ENCODE measurements around the gene CHST11. TPM values are rescaled to one million over a fixed set of nuclear protein-coding genes. Genes with fewer than 3 reads are reported as not detected.
"Not testable (repeated sequence)": the region's sequence is repeated elsewhere in the genome, so short reads cannot be mapped to it uniquely, and the experiment has no call there.

The CHST11 gene
- total RNA-seq, 2 donors from 2014 or later: 2.9 to 4.9 TPM

DNA sequence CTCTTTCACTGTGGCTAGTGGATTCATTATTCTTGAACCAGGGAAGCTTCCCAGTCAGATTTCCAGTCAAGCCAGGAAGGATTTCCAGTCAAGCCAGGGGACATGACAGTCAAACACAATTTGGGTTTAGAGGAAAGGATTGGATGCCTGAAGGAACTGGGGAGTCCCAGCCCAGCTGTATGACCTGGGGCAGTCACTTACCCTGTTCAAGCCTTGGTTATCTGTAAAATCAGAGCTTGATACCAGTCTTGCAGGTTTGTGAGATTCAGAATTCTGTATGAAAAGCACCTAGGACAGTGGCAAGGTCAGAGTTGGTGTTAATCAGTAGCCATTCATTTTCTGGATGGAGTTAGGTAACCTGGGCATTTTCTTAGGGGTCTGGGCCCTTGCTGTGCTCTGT lies 152.7 kb downstream of the CHST11 start:
- intact Hi-C loops (cut with DNase I): no loop called here
- no peak overlapping the region for H3K9ac ChIP-seq (ENCODE audit: low read depth in 2 of 2, low read length in 2 of 2)

GRCh38 chr12:104610513-104611235 lies 153.9 kb downstream of the CHST11 start:
- Histone ChIP-seq H3K9ac (ENCODE audit: low read depth in 2 of 2, low read length in 2 of 2) (no peak overlapping the region), H3K4me1 (no peaks in the 10 kb centered on the region), H3K27ac (no peak overlapping the region), H3K27me3 (no peaks in the 10 kb centered on the region), H3K4me3 (no peak overlapping the region), H3K9me3 (no peaks in the 10 kb centered on the region), H3K36me3 (no peaks in the 10 kb centered on the region)
- intact Hi-C loops (cut with DNase I): no loop called here
- TF ChIP-seq, protein P1, sequence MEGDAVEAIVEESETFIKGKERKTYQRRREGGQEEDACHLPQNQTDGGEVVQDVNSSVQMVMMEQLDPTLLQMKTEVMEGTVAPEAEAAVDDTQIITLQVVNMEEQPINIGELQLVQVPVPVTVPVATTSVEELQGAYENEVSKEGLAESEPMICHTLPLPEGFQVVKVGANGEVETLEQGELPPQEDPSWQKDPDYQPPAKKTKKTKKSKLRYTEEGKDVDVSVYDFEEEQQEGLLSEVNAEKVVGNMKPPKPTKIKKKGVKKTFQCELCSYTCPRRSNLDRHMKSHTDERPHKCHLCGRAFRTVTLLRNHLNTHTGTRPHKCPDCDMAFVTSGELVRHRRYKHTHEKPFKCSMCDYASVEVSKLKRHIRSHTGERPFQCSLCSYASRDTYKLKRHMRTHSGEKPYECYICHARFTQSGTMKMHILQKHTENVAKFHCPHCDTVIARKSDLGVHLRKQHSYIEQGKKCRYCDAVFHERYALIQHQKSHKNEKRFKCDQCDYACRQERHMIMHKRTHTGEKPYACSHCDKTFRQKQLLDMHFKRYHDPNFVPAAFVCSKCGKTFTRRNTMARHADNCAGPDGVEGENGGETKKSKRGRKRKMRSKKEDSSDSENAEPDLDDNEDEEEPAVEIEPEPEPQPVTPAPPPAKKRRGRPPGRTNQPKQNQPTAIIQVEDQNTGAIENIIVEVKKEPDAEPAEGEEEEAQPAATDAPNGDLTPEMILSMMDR (IDR thresholded peaks at IDR 0.05): no peak
- no peak for DNase-seq

More for the DNA sequence above, 152.7 kb downstream of the CHST11 start:
- no peaks in the 10 kb centered on the region for H3K4me1 ChIP-seq
- H3K4me3 ChIP-seq: no peak overlapping the region
- no peaks in the 10 kb centered on the region for H3K9me3 ChIP-seq
- no peak for DNase-seq
- no peaks in the 10 kb centered on the region for H3K36me3 ChIP-seq
- H3K27me3 ChIP-seq: no peaks in the 10 kb centered on the region
- no peak overlapping the region for H3K27ac ChIP-seq
- TF ChIP-seq, protein P1 (IDR thresholded peaks at IDR 0.05): no peak

- H3K27me3 ChIP-seq: no peaks in the 10 kb centered on the region
- H3K9me3 ChIP-seq: no peaks in the 10 kb centered on the region
- H3K4me3 ChIP-seq: no peak overlapping the region
- H3K36me3 ChIP-seq: no peaks in the 10 kb centered on the region
- intact Hi-C loops (cut with DNase I): no loop called here
- no peak overlapping the region for H3K9ac ChIP-seq (ENCODE audit: low read depth in 2 of 2, low read length in 2 of 2)
- DNase-seq: no peak
- no peaks in the 10 kb centered on the region for H3K4me1 ChIP-seq
- no peak overlapping the region for H3K27ac ChIP-seq
- TF ChIP-seq, protein P1 (IDR thresholded peaks at IDR 0.05): no peak
Measured at GRCh38 chr12:104611671-104612070, 154.9 kb downstream of the CHST11 start.

- H3K9me3 ChIP-seq; DNase-seq; H3K36me3 ChIP-seq; H3K27me3 ChIP-seq; H3K27ac ChIP-seq; H3K4me1 ChIP-seq; intact Hi-C loops (cut with DNase I); H3K9ac ChIP-seq (ENCODE audit: low read depth in 2 of 2, low read length in 2 of 2); H3K4me3 ChIP-seq: not testable (repeated sequence)
Measured at GRCh38 chr12:104613372-104613771, 156.6 kb downstream of the CHST11 start.

- Histone ChIP-seq H3K36me3 (no peaks in the 10 kb centered on the region), H3K4me3 (no peak overlapping the region), H3K9ac (ENCODE audit: low read depth in 2 of 2, low read length in 2 of 2) (no peak overlapping the region), H3K27me3 (no peaks in the 10 kb centered on the region), H3K27ac (no peak overlapping the region), H3K9me3 (no peaks in the 10 kb centered on the region), H3K4me1 (no peaks in the 10 kb centered on the region)
- DNase-seq: peak; percentile 27
- intact Hi-C loops (cut with DNase I): no loop called here
- TF ChIP-seq, protein P1 (IDR thresholded peaks at IDR 0.05): no peak
Measured at GRCh38 chr12:104615048-104615561, 158.4 kb downstream of the CHST11 start.

GRCh38 chr12:104618691-104619090 lies 161.9 kb downstream of the CHST11 start:
- no peaks in the 10 kb centered on the region for H3K27me3 ChIP-seq
- intact Hi-C loops (cut with DNase I): no loop called here

More at GRCh38 chr12:104618691-104619090, 161.9 kb downstream of the CHST11 start:
- DNase-seq: no peak
- H3K9me3 ChIP-seq: no peaks in the 10 kb centered on the region
- H3K36me3 ChIP-seq: no peaks in the 10 kb centered on the region
- no peak overlapping the region for H3K4me3 ChIP-seq
- H3K9ac ChIP-seq (ENCODE audit: low read depth in 2 of 2, low read length in 2 of 2): no peak overlapping the region
- TF ChIP-seq, protein P1 (IDR thresholded peaks at IDR 0.05): no peak
- no peaks in the 10 kb centered on the region for H3K4me1 ChIP-seq
- H3K27ac ChIP-seq: no peak overlapping the region
